ENCODE measurements around the gene NFIA. TPM values are rescaled to one million over a fixed set of nuclear protein-coding genes. Genes with fewer than 3 reads are reported as not detected.

The NFIA gene
- total and polyA plus RNA-seq, 2 donors: 18.1 to 105 TPM

DNA sequence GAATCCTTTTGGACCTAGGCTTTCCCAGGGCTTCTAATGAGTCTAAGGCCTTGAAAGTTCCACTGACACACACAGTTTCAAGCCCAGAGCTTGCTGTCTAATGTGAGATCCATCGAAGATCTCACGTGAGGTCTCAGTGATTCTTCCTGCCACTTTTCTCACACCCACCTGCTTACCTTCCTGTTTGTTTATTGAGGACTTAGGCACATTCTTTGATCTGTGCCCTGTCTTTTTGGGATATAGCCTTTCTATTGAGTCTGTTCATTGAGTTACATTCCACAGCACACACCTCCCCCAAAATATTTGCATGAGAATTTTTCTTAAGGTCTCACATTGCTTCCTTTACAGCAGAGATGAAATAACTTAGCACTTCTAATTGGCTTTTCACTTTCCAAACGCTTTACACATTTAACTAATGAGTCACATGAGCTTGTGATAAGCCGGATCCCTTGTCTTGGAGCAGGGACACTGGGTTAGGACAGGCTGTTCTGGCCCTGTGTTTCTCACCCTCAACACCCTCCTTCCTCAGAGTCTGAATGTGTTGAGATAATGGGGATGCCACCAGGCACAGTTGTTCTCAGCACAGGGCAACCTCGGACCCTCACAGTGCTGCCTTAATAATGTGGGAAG is 354.2 kb downstream of the NFIA start:
- WGBS: 77% methylated on average over 5 of the region's 5 CpGs
- Histone ChIP-seq H3K4me3 (ENCODE audit: low read depth, low read length) (no peak overlapping the region), H3K4me1 (ENCODE audit: insufficient read depth) (no peaks in the 10 kb centered on the region), H3K36me3 (ENCODE audit: insufficient read depth) (no peaks in the 10 kb centered on the region), H3K27ac (ENCODE audit: low read depth) (no peak overlapping the region)
- no peak for DNase-seq (ENCODE audit: extremely low spot score)

DNA sequence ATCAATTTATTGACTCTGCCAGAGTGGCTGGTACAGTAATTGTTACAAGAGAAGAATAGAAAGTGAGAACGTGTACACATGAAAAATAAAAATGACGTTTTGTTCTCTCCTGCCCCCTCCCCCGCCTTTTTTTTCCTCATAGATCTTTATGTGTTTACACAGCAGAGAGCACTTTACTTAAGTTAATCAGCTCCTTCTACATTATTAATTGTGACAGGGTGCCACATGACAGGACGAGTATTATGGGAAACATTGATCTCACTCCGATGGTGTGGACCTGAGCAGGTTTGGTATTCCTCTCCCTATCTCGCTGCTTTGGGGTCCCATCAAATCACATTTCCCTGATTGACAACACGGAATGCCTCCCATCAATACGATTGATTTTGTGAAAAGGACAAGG is 356.9 kb downstream of the NFIA start:
- WGBS: 82% methylated on average over 8 of the region's 8 CpGs
- DNase-seq (ENCODE audit: extremely low spot score): no peak
- H3K36me3 ChIP-seq (ENCODE audit: insufficient read depth): no peaks in the 10 kb centered on the region
- H3K27ac ChIP-seq (ENCODE audit: low read depth): no peak overlapping the region
- no peaks in the 10 kb centered on the region for H3K4me1 ChIP-seq (ENCODE audit: insufficient read depth)
- H3K4me3 ChIP-seq (ENCODE audit: low read depth, low read length): no peak overlapping the region

DNA sequence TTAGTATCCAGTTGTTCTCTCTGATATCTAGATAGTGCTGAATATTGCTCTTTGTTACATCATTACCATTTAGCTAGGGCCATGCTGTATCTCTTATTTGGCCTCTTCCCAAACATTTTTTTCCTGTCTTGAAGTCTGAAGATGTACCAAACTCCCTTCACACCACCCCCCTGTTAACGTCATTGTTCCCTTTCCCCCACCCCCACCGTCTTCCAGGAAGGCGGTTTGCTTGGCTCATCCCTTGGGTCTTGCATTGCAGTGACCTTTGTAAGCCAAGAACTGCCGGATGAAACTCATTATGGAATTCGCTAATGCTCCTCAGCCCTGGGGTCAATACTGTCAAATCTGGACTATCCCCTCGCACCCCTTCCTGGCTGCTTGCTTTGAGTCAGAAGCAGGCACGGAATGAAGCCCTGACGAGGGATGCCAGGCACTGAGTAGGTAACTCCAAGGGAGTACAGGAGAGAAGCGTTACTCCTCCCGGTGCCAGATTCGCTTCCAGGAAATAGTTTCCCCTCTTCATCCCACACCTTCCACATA is 359.4 kb downstream of the NFIA start:
- Histone ChIP-seq H3K4me3 (ENCODE audit: low read depth, low read length) (no peak overlapping the region), H3K4me1 (ENCODE audit: insufficient read depth) (no peaks in the 10 kb centered on the region), H3K27ac (ENCODE audit: low read depth) (no peak overlapping the region), H3K36me3 (ENCODE audit: insufficient read depth) (no peaks in the 10 kb centered on the region)
- DNase-seq (ENCODE audit: extremely low spot score): no peak
- 69% methylated on average over 11 of the region's 11 CpGs for WGBS

DNA sequence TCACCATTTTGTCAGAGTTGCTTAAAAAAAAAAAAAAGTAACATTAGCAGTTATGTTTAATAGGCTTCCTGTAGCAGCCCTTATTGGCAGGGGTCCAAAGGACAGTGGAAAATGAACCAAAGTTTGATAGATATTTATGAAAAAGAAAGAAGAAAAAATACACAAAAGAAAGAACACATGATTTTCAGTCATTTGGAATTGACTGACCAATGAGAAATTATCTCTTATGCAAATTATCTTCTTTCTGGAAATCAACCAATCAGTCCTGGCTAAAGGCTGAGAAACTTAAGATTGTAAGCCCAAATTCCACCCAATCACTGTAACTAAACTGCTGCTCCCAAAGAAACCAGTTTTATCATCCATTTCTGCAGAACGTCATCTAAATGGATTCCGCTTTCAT is 360.2 kb downstream of the NFIA start:
- WGBS: 88% methylated on average over 2 of the region's 2 CpGs
- Histone ChIP-seq H3K4me1 (ENCODE audit: insufficient read depth) (no peaks in the 10 kb centered on the region), H3K27ac (ENCODE audit: low read depth) (no peak overlapping the region), H3K4me3 (ENCODE audit: low read depth, low read length) (no peak overlapping the region), H3K36me3 (ENCODE audit: insufficient read depth) (no peaks in the 10 kb centered on the region)
- DNase-seq (ENCODE audit: extremely low spot score): no peak

DNA sequence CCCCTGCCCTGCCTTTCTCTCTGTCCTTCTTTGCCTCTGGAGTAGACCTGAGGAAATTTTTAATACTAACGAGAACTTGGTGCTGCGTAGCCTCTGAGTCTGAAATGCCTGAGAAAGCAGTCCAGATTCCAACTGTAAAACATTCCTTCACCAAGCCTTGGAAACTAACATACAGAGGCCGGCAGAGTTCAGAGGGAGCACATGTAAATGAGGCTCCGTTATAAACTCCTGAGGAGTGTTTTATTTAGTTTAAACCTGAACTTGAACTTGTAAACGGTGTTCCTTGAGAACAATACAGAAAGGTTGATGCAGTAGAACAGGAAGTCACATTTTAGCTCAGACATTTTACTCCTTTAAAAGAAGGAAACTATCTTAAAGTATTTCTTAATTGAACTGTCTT is 361.9 kb downstream of the NFIA start:
- DNase-seq (ENCODE audit: extremely low spot score): no peak
- H3K27ac ChIP-seq (ENCODE audit: low read depth): no peak overlapping the region
- no peak overlapping the region for H3K4me3 ChIP-seq (ENCODE audit: low read depth, low read length)
- no peaks in the 10 kb centered on the region for H3K4me1 ChIP-seq (ENCODE audit: insufficient read depth)
- WGBS: 35% methylated on average over 5 of the region's 5 CpGs
- H3K36me3 ChIP-seq (ENCODE audit: insufficient read depth): no peaks in the 10 kb centered on the region

DNA sequence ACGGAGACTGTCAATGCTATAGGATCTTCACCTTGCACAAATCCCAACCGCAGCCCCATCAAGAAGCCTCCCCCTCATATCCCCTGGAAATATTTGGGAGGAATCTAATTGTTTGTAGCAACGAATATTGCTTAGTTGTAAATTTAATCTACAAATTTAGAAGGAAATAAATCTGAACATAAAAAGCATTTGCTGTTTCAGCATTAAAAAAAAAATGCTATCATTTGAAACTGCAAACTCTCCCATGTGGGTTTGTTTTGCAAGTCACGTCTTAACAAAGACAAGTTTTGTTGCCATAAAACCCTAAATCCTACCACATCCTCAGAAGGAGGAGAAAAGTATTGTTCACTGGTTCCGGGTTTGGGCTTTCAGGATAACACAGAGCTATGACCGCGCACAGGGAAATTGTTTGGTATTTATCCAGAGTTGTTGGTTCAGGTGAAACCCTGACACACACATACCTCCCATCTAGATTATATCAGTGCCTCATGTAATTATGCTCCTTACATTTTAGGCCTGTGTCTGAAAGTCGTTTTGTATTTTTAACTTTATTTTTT is 363.0 kb downstream of the NFIA start:
- Histone ChIP-seq H3K27ac (ENCODE audit: low read depth) (no peak overlapping the region), H3K4me1 (ENCODE audit: insufficient read depth) (no peaks in the 10 kb centered on the region), H3K4me3 (ENCODE audit: low read depth, low read length) (no peak overlapping the region), H3K36me3 (ENCODE audit: insufficient read depth) (no peaks in the 10 kb centered on the region)
- DNase-seq (ENCODE audit: extremely low spot score): no peak
- 73% methylated on average over 8 of the region's 8 CpGs for WGBS

DNA sequence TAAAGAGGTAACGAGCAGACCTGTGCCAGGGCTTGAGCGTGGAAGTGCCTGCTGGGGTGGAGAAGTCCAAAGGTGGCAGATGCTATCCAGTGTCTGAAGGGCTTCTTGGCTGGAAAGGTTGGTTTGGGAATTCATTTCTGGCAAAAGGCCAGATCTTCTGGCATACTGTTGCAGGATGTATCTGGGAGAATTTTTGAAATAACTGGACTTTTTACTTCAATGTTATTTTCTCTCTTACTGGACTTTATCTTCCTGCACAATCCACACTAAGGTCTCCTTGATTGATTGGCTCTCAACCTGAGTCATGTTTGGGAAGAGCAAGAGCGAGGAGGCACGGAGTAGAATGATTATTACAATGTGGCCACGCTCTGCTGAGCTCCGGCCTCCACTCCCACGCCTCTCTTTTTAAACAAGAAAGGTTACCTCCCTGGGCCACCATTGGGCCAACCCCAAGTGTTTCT is 364.2 kb downstream of the NFIA start:
- H3K36me3 ChIP-seq (ENCODE audit: insufficient read depth): no peaks in the 10 kb centered on the region
- no peak overlapping the region for H3K4me3 ChIP-seq (ENCODE audit: low read depth, low read length)
- 94% methylated on average over 7 of the region's 7 CpGs for WGBS
- peaks cover 2% of the 10 kb centered on the region for H3K4me1 ChIP-seq (ENCODE audit: insufficient read depth)
- no peak for DNase-seq (ENCODE audit: extremely low spot score)
- H3K27ac ChIP-seq (ENCODE audit: low read depth): no peak overlapping the region

DNA sequence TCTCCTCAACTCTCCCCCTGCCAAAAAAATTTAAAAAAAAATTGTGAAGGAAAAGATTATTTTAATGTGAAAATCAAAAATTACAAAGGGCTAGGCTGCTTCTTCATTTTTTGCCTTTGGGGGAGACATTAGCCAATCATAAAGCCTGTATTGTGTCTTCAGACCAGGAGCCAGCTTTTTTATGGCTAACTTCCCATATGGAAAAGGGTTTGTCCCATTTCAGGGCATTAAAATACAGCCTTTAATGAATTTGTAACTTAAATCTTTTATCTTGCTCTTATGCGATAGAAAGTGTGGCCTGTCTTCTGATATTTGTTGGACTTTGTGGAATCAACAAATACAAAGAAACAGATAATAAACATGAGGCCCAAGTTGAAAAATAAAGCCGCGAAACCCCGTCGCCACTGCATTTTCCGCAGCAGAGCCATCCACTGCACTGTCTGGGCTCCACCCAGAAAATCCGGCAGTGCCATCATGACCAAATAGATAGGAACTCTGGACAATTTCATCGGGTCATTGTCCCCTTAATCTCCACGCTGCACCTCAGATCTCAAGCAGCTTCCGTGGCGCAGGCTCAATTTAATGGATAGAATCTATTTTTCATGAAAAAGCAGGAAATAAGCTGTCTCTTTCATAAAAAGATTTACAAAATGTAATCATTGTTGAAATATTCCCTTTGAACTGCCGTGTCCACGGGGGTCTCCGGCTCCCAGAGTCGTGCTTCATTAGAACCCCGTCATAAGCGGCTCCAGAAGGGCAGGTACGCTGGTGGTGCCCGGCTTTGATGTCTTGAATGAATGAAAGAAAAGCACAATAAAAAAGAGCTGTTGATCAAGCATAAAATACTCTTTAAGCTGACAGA is 365.0 kb downstream of the NFIA start:
- WGBS: 93% methylated on average over 19 of the region's 19 CpGs
- H3K36me3 ChIP-seq (ENCODE audit: insufficient read depth): no peaks in the 10 kb centered on the region
- DNase-seq (ENCODE audit: extremely low spot score): no peak
- no peak overlapping the region for H3K4me3 ChIP-seq (ENCODE audit: low read depth, low read length)
- H3K4me1 ChIP-seq (ENCODE audit: insufficient read depth): peaks cover 2% of the 10 kb centered on the region
- H3K27ac ChIP-seq (ENCODE audit: low read depth): no peak overlapping the region

DNA sequence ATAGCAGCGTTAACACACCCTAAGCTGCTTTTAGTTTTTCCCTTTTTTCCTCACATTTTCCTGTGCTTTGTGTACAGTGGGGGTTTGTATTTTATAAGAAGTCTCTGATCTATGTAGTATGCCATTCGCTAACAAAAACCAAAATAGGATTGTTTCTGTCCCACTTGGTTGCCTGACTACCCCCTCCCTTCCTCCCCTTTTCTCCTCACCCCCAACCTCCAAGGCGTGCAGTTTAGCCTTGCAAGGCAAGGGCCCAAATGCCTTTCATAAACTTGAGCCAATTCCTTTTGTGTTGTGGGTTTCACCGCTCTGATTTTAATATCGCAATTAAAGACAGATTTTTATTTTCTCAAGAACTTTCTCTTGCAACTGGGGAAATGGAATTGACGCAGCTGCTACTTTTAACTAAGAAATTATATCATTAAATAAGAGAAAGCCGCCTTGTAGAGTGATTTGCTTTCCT is 365.6 kb downstream of the NFIA start:
- Histone ChIP-seq H3K27ac (ENCODE audit: low read depth) (no peak overlapping the region), H3K4me3 (ENCODE audit: low read depth, low read length) (no peak overlapping the region), H3K36me3 (ENCODE audit: insufficient read depth) (no peaks in the 10 kb centered on the region), H3K4me1 (ENCODE audit: insufficient read depth) (peaks cover 2% of the 10 kb centered on the region)
- DNase-seq (ENCODE audit: extremely low spot score): no peak
- whole genome bisulfite sequencing: 94% methylated on average over 7 of the region's 7 CpGs

DNA sequence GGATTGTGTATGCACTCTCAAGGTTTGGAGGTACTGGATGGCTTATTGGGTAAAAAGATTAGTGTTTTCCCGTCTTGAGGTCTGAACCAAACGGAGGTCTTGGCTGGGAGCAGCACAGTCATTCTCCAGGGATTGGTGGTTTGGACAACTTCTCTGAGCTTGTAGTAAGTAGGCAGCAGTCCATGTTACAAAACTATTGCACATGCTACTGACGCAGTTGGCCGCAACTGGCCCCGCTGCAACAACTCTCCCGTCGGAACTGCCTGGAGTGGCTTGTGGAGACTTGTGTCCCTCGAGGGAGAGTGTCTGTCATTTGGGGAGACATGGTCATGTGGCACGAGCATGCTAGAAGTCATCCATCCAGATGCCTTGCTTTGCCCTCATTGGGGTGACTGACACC is 366.6 kb downstream of the NFIA start:
- H3K4me3 ChIP-seq (ENCODE audit: low read depth, low read length): no peak overlapping the region
- 61% methylated on average over 9 of the region's 9 CpGs for WGBS
- no peak overlapping the region for H3K27ac ChIP-seq (ENCODE audit: low read depth)
- DNase-seq (ENCODE audit: extremely low spot score): no peak
- peaks cover 4% of the 10 kb centered on the region for H3K4me1 ChIP-seq (ENCODE audit: insufficient read depth)
- no peaks in the 10 kb centered on the region for H3K36me3 ChIP-seq (ENCODE audit: insufficient read depth)

DNA sequence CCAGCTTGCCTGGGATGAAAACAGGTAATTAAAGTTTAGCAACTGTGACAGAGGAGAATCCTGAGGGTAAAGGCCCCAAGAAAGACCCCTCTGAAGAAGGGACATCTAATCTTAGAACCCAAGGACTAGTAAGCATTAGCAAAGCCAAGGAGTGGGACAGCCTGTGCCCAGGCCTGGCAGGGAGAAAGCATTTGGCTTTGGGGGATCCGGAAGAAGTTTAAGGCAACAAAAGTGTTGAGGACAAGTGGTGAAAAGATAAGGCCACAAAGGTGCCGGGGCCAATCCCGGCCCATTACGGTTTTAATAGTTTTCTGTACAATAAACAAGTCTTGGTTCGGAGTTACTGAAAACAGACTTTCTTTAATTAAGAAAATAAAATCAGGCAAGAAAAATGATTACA is 367.0 kb downstream of the NFIA start:
- Histone ChIP-seq H3K36me3 (ENCODE audit: insufficient read depth) (no peaks in the 10 kb centered on the region), H3K27ac (ENCODE audit: low read depth) (no peak overlapping the region), H3K4me1 (ENCODE audit: insufficient read depth) (peaks cover 4% of the 10 kb centered on the region), H3K4me3 (ENCODE audit: low read depth, low read length) (no peak overlapping the region)
- WGBS: 73% methylated on average over 5 of the region's 5 CpGs
- DNase-seq (ENCODE audit: extremely low spot score): no peak

DNA sequence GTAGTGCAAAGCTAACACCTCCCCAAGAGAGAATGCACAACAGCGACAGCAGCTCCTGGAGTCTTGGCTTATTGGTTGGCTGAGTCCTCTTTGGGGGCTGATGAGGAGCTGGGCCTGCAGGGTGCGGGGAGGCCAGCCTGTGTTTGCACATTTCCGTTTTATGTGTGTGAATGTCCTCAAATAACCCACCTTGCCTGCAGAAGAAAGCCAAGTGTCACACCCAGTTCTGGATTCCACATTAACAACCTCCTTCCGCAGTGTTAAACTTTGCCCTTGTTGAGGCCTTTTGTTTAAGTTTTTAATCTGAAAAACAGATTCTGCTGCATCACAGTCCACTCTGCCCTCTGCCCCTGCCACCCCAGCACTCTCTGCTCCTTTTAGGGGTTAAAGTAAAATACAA is 368.1 kb downstream of the NFIA start:
- H3K4me3 ChIP-seq (ENCODE audit: low read depth, low read length): no peak overlapping the region
- no peaks in the 10 kb centered on the region for H3K36me3 ChIP-seq (ENCODE audit: insufficient read depth)
- 32% methylated on average over 4 of the region's 4 CpGs for WGBS
- no peak overlapping the region for H3K27ac ChIP-seq (ENCODE audit: low read depth)
- DNase-seq (ENCODE audit: extremely low spot score): no peak
- H3K4me1 ChIP-seq (ENCODE audit: insufficient read depth): peaks cover 4% of the 10 kb centered on the region

DNA sequence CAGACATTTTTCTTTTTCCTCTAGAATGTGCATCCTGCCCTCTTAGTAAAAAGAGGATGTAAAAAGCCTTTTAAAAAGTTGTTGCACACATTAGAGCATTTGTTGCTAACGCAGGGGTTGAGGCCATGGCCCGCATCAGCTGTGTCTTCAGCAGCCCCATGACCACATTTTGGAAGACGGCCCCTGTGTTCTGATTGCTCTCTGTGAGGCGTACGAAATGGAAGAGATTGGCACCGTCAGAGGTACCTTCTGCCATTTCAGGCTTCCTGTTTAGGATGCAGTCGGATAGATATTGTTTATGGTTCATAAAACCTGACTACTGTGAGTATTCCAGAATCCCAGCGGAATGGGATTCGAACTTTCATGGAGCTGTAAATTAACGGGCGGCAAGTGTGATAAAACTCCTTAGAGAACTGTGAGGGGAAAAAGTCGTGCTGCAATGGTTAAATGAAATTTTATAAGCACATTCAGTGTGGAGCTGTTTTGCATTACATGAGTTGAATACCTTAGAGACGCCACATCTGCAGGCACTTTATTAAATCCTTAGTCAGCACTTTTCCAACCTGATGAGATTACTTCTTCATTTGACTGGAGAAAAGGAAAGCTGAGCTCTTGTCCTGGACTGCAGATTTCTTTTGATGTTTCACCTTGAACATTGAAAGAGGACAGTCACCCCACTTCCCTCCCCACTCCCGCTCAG is 368.7 kb downstream of the NFIA start:
- Histone ChIP-seq H3K4me3 (ENCODE audit: low read depth, low read length) (no peak overlapping the region), H3K4me1 (ENCODE audit: insufficient read depth) (peaks cover 4% of the 10 kb centered on the region), H3K27ac (ENCODE audit: low read depth) (no peak overlapping the region), H3K36me3 (ENCODE audit: insufficient read depth) (no peaks in the 10 kb centered on the region)
- 58% methylated on average over 14 of the region's 14 CpGs for WGBS
- no peak for DNase-seq (ENCODE audit: extremely low spot score)

Measured in urinary bladder (tissue), 4 donors.